KOPT-K1 (cell line): ENCODE data around the gene ATF7.
"Not testable (repeated sequence)": the region's sequence is repeated elsewhere in the genome, so short reads cannot be mapped to it uniquely, and the experiment has no call there.

Source experiments
- H3K27ac ChIP-seq: fragments of 200-600 bp; sonication (generic); 2 replicates; pipeline ENCODE4 v1.5.1; 2016; ENCODE audit warnings: antibody characterized with exemption, mild to moderate bottlenecking, low read depth, low read length; ENCODE audit not compliant: poor library complexity, severe bottlenecking
- H3K36me3 ChIP-seq: fragments of 200-600 bp; sonication (generic); 2 replicates; pipeline ENCODE4 v1.5.1; 2017; ENCODE audit warnings: antibody characterized with exemption, mild to moderate bottlenecking, low read length, moderate library complexity; ENCODE audit not compliant: insufficient read depth
- H3K9me3 ChIP-seq: fragments of 200-600 bp; sonication (generic); 2 replicates; pipeline ENCODE4 v1.5.1; 2017; ENCODE audit warnings: antibody characterized with exemption, low read length, mild to moderate bottlenecking; ENCODE audit not compliant: insufficient read depth, poor library complexity, severe bottlenecking

ATF7 gene

DNA sequence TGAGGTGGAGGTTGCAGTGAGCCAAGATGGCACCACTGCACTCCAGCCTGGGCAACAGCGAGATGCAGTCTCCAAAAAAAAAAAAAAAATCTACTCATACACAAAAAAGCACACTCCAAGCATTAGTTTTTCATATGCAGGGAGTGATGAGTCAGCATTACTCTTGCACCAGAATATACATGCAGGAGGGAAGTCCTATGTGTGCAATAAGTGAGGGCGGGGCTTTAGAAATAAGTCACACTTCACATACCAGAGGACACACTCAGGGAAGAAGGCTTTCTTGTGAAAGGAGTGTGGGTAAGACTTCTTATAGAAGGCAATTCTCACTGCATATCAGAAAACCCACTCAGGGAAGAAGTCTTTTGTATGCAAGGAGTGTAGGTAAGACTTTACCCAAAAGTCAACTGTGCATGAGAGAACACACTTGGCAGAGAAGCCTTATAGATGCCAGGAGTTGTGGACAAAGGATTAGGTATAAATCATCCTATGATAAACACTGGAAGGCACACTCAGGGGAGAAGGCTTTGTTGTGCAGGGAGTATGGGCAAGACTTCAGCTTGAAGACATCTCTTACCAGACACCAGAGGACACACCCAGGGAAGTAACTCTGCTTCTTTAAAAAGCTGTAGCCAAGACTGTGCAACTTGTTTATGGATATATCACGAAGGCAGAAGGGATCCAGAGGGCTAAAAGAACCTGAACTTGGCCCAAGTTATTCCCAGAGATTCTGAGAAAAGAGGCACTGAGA, 50.5 kb downstream of the ATF7 start:
- Histone ChIP-seq H3K27ac (no peak overlapping the region), H3K9me3 (no peaks in the 10 kb centered on the region), H3K36me3 (no peaks in the 10 kb centered on the region; the same call in 1 of the 2 replicates)

DNA sequence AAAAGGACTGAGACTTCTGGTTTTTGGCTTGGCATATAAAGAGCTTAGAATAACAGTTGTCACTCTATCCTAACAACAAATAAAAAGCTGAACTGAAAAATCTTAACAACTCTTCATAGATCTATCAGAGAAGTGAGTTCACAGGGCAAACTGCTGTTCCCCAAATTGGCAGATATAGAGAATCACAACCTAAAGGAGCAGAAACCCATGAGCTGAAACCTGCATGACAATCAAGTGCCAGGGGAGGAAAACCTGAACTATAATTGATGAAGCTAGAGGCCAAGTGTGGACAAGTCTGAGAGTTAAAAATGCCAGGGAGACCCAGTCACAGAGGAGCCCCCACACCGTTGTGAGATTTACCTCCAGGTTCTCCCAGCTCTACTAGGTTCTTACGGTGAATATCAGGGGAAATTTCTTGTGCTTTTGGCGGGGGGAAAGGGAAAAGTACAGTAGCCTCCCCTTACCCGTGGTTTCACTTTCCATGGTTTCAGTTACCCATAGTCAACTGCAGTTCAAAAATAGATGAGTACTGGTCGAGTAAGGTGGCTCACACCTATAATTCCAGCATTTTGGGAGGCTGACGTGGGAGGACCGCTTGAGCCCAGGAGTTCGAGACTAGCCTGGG, 53.9 kb downstream of the ATF7 start:
- peak overlapping the region; percentile 76 for H3K27ac ChIP-seq
- H3K36me3 ChIP-seq = no peaks in the 10 kb centered on the region; the same call in 1 of the 2 replicates
- H3K9me3 ChIP-seq = no peaks in the 10 kb centered on the region

DNA sequence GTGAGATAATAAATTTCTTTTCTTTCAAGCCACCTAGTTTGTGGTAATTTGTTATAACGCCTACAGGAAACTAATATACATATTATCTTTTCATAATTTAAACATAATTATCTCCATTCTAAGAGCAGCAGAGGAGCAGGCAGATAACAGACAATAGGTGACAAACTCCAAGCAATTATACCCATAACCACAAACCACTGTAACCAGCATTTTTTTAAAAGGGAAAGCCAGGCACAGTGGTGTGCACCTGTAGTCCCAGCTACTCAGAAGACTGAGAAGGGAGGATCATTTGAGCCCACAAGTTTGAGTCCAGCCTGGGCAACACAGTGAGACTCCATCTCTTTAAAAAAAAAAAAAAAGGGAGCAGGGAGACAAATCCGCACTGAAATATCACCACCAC, 54.9 kb downstream of the ATF7 start:
- peak overlapping the region; percentile 76 for H3K27ac ChIP-seq
- H3K9me3 ChIP-seq = no peaks in the 10 kb centered on the region
- no peaks in the 10 kb centered on the region; the same call in 1 of the 2 replicates for H3K36me3 ChIP-seq

DNA sequence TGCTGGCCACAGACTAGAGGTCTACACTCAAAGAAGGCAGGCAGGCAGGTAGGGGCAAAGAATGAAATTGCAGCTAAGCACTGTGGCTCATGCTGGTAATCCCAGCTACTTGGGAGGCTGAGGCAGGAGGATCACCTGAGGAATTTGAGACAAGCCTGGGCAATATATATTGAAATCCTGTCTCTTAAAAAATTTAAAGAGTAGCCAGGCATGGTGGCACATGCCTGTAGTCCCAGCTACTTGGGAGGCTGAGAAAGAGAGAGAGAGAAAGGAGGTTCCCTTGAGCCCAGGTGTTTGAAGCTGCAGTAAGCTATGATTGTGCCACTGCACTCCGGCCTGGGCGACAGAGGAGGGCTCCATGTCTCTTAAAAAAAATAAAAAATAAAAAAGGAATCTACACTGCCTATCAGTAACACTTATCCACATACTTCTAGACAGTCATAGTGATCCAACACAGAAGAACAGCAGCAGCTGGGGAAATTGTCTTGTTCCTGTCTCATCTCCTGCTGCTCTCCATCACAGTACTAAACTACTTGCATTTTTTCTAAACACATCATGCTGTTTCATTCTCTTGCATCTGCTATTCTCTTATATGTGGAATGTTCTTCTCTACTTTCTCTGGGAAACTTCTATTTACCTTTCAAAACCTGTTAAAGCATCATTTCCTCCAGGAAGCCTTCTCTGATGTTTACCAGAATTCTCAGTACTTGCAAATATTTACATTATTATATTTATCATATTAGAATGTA, 57.2 kb downstream of the ATF7 start:
- Histone ChIP-seq H3K27ac (peak overlapping the region; percentile 45), H3K9me3 (no peaks in the 10 kb centered on the region), H3K36me3 (no peaks in the 10 kb centered on the region)

DNA sequence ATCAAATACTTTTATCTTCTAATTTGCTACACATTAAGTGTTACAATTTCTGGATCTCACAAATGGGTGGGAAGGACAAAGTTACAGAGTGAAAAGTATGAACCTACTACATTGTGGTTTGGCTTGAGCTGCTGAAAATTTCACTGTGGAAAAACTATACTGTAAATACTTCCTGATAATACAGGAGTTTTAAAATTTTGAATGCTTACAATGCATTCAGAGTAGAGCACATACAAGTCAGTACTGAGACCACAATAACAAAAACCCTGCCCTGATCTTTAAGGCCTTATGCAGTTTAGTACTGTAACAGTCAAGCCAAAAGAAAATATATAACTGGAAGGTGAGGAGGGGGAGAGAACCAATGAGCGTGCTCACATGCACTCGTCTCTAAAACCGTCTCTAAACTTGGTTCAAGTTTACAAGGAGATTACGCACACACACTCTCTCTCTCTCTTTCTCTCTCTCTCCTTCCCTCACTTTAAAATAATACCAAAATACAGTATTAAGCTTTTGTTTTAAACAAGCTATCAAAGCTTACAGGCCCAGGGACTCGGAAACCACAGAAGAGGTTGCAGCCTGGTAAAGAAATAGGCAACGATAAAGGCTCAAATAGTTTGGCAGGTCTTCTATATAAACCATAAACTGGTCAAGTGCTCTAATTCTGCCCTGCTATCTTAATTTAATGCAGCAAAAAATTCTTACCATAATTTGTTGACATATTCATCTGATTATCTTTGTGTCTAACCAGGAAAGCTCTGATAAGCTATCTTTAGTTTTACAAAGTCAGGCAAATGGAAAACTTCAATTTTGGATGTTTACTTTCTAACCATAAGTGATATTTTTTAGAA, 58.0 kb downstream of the ATF7 start:
- Histone ChIP-seq H3K36me3 (no peaks in the 10 kb centered on the region), H3K9me3 (no peaks in the 10 kb centered on the region), H3K27ac (peak overlapping the region; percentile 45)

DNA sequence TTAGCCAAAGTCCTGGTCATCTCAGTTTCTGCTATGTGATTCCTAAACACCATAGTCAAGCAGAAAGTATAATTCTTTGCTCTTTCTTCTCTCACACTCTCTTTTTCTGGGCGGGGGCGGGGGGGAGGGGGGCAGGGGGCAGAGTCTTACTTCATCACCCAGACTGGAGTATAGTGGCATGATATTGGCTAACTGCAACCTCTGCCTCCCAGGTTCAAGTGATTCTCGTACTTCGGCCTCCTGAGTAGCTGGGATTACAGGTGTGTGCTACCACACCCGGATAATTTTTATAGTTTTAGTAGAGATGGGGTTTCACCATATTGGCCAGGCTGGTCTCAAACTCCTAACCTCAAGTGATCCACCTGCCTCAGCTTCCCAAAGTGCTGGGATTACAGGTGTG, 60.8 kb downstream of the ATF7 start:
- not testable (repeated sequence) for H3K36me3 ChIP-seq, H3K27ac ChIP-seq, H3K9me3 ChIP-seq

DNA sequence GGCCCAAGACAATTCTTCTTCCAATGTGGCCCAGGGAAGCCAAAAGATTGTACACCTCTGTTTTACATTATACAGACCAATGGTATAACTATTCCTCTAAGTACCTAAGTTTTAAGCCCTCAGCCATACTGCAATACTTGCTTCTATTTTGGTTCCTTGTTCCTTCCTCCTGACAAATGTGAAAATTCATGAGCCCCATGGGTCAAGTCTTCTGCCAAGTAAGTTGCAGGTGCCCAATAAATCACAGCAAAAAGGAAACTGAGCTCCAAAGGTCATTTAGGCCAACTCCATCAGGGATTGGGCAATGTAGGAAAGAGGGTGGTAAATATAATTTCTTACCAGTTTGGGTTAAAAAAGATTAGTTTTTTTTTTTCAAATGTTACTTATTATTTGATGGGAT, 61.2 kb downstream of the ATF7 start:
- no peaks in the 10 kb centered on the region for H3K9me3 ChIP-seq
- H3K27ac ChIP-seq = no peak overlapping the region

DNA sequence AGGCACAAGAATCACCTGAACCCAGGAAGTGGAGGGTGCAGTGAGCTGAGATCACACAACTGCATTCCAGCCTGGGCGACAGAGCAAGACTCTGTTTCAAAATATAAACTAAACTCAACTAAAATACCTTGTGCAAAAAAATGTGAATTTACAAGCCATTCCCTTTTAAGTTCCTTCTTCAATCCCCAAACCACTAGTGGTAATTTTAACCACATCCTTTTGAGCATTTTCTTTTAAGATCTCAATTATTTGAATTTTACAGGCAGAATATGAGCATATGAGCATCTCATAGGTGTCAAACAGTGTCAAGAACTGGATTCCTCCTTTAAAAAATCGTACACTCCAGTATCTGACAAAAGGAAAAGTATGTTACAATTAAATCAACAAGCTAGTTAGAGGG, 61.9 kb downstream of the ATF7 start:
- Histone ChIP-seq H3K36me3 (no peaks in the 10 kb centered on the region), H3K27ac (no peak overlapping the region), H3K9me3 (no peaks in the 10 kb centered on the region)

More for the DNA sequence above, 61.2 kb downstream of the ATF7 start:
- no peaks in the 10 kb centered on the region for H3K36me3 ChIP-seq

DNA sequence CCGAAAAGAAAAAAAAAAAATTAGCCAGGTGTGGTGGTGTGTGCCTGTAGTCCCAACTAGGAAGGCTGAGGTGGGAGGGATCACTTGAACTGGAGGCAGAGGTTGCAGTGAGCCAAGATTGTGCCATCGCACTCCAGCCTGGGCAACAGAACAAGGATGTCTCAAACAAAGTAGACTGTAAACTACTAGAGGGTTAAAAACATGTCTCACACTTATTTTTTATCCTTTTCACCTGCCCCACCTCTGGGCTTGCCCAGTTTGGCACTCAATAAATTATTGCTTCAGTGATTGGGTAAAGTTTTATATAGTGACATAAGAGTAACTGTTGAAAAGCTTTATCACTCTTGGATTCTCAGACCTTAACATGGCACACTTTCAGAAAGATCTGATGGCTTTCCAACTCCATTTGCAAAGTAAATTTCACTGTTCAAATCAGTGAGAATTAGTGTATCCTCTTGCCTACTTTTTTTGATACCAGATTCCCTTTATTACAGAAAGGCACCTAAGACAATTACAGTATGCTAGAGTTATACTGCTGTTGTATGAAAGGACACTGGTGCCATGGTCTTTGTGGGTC, 62.6 kb downstream of the ATF7 start:
- H3K27ac ChIP-seq = no peak overlapping the region
- H3K9me3 ChIP-seq = no peaks in the 10 kb centered on the region
- no peaks in the 10 kb centered on the region for H3K36me3 ChIP-seq

DNA sequence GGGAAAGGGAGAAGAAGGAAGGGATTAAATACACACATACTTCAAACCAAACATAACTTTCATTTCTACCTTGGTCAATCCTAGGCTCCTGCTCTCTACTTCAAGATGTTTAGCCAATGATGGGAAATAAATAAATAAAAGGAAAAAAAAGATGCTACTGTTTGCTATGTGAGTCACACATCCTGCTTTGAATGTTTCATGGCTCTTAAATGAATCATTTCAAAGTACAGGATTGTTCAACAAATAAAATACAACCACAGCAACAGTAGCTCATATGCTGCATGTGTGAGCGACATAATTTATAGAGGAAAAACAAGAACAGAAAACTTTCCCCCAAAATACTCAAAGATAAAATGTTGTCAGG, 64.6 kb downstream of the ATF7 start:
- no peaks in the 10 kb centered on the region for H3K36me3 ChIP-seq
- no peak overlapping the region for H3K27ac ChIP-seq
- no peaks in the 10 kb centered on the region for H3K9me3 ChIP-seq

DNA sequence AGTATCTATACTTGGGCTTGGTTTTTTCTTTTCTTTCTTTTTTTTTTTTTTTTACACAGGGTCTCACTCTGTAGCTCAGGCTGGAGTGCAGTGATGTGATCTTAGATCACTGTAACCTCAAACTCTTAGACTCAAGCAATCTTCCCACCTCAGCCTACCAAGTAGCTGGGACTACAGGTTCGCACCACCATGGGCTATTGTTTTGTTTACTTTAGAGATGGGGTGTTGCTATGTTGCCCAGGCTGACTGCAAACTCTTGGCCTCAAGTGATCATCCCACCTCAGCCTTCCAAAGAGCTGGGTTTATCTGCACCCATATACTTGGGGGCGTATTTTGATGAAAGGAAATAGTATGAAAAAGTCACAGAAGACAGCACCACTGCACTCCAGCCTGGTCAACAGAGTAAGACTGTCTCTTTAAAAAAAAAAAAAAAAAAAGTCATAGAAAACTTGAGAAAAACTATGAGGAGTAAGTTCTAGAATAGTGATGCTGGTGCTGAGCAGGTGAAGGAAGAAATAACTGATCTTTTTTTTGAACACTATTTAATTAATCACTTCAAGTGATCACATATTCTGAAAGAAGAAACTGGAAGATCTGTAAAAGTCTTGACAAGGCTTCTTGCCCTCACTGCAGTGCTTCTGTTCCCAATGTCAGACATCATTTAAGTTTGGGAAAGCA, 65.1 kb downstream of the ATF7 start:
- Histone ChIP-seq H3K27ac (no peak overlapping the region), H3K36me3 (no peaks in the 10 kb centered on the region), H3K9me3 (no peaks in the 10 kb centered on the region)

DNA sequence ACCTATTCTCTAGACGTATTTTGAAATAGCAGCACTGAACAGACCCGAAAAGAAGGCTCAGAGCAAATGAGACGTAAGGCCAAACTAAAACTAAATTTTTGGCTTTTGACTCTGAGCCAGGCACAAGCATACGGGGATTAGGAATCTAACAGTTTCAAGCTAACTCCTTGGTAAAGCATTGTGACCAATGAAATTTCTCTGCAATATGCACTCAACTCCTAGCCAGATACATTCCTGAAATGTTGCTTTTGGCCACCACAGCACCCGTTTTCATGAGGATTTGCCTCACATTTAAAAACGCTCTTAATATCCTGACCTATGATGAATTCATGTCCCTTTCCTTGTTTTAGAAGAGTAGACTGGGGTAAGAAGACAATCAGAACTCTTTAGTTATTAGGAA, 65.8 kb downstream of the ATF7 start:
- Histone ChIP-seq H3K27ac (no peak overlapping the region), H3K36me3 (no peaks in the 10 kb centered on the region), H3K9me3 (no peaks in the 10 kb centered on the region)

DNA sequence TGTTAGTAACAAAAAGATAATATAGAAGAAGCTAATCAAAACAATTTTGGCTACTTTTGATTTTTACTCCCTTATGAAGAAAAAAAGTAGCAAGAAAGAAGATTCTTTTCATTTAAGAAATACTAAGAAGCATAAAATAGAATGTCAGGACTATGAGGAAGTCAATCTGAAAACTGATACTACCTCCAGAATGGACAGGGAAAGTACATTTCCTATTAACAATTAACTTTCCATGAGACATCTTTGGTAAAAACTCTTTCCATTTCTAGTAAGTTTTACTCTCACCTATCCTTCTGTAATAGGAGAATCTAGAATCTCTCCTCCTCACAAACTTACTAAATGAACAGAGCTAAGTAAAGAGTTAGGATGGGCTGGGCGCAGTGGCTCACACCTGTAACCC, 67.6 kb downstream of the ATF7 start:
- no peaks in the 10 kb centered on the region for H3K36me3 ChIP-seq
- no peaks in the 10 kb centered on the region for H3K9me3 ChIP-seq
- no peak overlapping the region for H3K27ac ChIP-seq
